ENCODE measurements around the gene FLT3LG.
A peak's percentile ranks its signal among the peaks of the same experiment; 100 is the strongest.
"Not testable (repeated sequence)": the region's sequence is repeated elsewhere in the genome, so short reads cannot be mapped to it uniquely, and the experiment has no call there.

The FLT3LG gene

DNA sequence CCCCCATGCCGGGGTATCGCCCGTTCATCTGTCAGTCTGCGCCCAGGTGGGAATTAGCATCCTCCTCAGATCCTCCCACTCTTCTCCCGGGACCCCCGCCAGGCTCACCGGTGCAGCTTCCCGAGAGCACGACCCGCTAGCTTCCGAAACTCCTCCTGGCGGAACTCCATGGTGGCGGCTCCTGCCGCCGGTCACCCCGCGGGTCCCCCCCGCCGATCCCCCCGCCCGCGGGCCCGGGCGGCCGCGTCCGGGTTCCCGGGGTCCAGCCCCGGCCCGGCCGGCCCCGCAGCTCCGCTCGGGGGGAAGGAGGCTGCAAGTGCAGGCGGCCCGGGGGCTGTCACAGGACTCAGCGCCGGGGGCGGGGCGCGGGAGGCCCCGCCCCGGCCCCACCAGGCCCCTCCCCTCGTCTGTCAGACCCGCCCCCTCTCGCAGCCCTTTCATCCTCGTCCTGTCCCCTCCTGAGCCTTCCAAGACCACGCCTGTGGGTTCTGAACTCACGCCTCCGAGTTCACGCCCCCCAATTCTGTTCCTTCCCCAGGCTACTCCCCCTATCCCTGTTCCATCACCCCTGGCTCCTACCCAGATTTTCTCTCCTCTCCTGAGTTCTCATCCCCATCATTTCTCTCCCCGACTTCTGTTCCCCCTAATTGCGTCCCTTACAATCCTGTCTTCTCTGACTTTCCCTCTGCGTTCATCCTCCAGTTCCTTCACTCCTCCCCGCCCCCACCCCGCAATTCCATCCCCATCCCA lies 32.6 kb upstream of the FLT3LG start, which contains the start of gene SLC17A7:
Gene SLC17A7 (minus strand): TSS at position 318 of the 750 bp plus-strand sequence. CDS start 148 bp downstream, at position 170.
- TF ChIP-seq, protein P1, sequence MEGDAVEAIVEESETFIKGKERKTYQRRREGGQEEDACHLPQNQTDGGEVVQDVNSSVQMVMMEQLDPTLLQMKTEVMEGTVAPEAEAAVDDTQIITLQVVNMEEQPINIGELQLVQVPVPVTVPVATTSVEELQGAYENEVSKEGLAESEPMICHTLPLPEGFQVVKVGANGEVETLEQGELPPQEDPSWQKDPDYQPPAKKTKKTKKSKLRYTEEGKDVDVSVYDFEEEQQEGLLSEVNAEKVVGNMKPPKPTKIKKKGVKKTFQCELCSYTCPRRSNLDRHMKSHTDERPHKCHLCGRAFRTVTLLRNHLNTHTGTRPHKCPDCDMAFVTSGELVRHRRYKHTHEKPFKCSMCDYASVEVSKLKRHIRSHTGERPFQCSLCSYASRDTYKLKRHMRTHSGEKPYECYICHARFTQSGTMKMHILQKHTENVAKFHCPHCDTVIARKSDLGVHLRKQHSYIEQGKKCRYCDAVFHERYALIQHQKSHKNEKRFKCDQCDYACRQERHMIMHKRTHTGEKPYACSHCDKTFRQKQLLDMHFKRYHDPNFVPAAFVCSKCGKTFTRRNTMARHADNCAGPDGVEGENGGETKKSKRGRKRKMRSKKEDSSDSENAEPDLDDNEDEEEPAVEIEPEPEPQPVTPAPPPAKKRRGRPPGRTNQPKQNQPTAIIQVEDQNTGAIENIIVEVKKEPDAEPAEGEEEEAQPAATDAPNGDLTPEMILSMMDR (IDR thresholded peaks at IDR 0.05; ENCODE audit: insufficient read depth, missing control alignments) = no peak
- DNase-seq (ENCODE audit: insufficient read length, low spot score) (peak; percentile 87), FAIRE-seq (no peak)

DNA sequence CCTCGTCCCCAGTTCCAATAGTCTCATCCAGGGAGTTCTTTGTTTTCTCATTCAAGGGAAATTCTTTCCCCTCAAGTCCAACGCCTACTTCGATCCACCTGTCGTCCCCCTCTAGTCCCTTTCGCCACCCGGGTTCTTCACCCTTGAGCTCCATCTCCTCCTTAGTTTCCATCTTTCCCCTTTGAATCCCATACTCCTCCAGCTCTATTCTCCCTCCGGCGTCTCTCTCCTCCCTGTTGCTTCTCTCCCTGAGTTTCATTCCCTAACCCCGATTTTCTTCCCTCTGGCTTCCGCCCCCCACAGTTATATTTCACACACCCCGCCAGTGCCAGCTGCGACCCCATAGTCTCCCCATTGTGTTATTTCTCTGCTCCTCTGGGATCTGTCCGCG lies 32.1 kb upstream of the FLT3LG start:
- no peak for FAIRE-seq
- TF ChIP-seq, protein P1 (IDR thresholded peaks at IDR 0.05; ENCODE audit: insufficient read depth, missing control alignments) = no peak
- DNase-seq (ENCODE audit: insufficient read length, low spot score) = no peak

- FAIRE-seq = no peak
- no peak for DNase-seq (ENCODE audit: insufficient read length, low spot score)
- TF ChIP-seq, protein P1 (IDR thresholded peaks at IDR 0.05; ENCODE audit: insufficient read depth, missing control alignments) = no peak
Measured at GRCh38 chr19:49442354-49442753, 31.7 kb upstream of the FLT3LG start.

- TF ChIP-seq, protein P1 (IDR thresholded peaks at IDR 0.05; ENCODE audit: insufficient read depth, missing control alignments) = no peak
- DNase-seq (ENCODE audit: insufficient read length, low spot score) (no peak), FAIRE-seq (no peak)
Measured at GRCh38 chr19:49442771-49443365, 31.1 kb upstream of the FLT3LG start.

DNA sequence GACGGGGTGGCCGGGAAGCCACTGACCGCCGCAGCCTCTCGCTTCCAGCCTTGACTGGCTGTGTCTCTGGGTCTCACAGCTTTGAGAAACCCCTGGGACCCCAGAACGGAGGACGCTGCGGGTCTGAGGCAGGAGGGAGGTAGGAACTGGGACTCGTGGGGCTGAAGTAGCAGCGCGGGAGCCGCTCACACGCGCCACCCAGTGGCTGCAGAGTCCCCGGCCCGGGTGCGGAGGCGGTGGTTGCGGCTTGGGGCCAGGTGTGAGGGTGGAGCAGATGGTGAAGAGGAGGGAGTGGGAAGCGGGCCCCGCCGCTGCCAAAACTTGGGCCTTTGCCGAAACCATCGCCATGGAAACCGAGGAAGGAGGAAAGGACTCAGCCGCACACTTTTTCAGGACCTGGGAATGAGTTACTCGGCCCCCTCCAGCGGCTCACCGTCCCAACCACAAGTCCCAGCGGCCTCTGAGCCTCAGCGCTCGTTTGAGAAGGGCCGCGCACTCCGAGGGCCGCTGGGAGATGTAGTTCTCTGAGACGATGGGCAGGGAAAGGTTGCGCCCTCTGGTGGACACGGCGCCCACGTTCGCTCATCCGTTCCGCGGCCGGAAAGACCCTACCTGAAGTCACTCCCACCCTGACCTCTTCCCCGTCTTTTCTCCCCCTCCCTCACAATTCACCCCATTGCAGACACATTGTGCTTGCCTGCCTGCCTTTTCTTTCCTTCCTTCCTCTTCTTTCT lies 30.5 kb upstream of the FLT3LG start:
- no peak for FAIRE-seq
- TF ChIP-seq, protein P1 (IDR thresholded peaks at IDR 0.05; ENCODE audit: insufficient read depth, missing control alignments) = peak; percentile 83

GRCh38 chr19:49444100-49444700 lies 29.8 kb upstream of the FLT3LG start:
- FAIRE-seq; DNase-seq (ENCODE audit: insufficient read length, low spot score): not testable (repeated sequence)

More for the DNA sequence above, 30.5 kb upstream of the FLT3LG start:
- DNase-seq (ENCODE audit: insufficient read length, low spot score) = no peak

- no peak for DNase-seq (ENCODE audit: insufficient read length, low spot score)
- TF ChIP-seq, protein P1 (IDR thresholded peaks at IDR 0.05; ENCODE audit: insufficient read depth, missing control alignments) = no peak
- FAIRE-seq = no peak
Measured at GRCh38 chr19:49445997-49446396, 28.0 kb upstream of the FLT3LG start.

Data from D721Med (cell line).